OCI-M2 (cell line): ENCODE measurements around the gene MYRIP.
"Not testable (repeated sequence)": the region's sequence is repeated elsewhere in the genome, so short reads cannot be mapped to it uniquely, and the experiment has no call there.

ENCODE experiments used
- DNase-seq: peaks from one replicate; lab custom pipeline; 2025; ENCODE audit not compliant: unreplicated experiment; lab: John Stamatoyannopoulos, UW

Gene MYRIP

GRCh38 chr3:39809181-39809994, at the start of gene MYRIP:
TSS of gene MYRIP (plus strand) at chr3:39809609. CDS start at chr3:39900817, 91,208 bp downstream.
- DNase-seq: no peak

GRCh38 chr3:39760325-39760724, 49.1 kb upstream of the MYRIP start:
- DNase-seq: no peak

DNA sequence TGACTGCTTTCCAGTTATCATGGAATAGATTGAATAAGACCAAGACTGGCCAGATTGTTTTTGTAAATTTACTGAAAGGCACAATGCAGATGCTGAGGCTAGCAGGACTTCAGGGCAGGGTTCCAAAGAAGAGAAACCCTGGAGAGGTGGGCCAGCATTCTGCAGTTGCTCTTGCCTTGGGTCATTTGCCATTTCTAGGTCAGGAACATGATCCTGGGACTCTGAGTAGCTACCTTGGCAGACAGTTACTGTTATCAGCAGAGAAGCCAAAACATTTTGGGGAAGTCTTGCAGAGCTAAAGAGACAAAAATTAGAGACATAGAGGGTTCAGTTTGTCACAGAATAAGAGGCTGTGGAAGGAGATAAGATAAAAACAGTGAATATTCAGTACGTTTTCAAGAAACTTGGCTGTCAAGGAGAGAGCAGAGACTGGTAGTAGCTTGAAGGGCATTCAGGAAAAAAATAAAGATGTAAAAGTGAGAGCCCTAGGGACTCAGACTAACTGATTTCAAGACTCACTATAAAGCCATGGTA, 46.8 kb upstream of the MYRIP start:
- no peak for DNase-seq

- no peak for DNase-seq
These were observed 46.0 kb upstream of the MYRIP start for GRCh38 chr3:39763390-39763789.

- no peak for DNase-seq
These were observed 43.8 kb upstream of the MYRIP start for GRCh38 chr3:39765575-39765974.

DNA sequence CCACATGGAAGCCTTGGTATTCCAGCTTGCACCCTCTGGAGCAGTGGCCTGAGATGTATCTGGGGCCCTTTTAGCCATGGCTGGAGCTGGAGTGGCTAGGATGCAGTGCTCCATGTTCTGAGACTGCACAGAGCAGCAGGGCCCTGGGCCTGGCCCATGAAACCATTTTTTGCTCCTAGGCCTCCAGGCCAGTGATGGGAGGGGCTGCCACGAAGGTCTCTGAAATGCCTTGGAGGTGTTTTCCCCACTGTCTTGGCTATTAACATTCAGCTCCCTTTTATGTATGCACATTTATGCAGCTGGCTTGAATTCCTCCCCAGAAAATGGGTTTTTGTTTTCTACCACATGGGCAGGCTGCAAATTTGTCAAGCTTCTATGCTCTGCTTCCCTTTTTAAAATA, 43.0 kb upstream of the MYRIP start:
- DNase-seq: no peak

DNA sequence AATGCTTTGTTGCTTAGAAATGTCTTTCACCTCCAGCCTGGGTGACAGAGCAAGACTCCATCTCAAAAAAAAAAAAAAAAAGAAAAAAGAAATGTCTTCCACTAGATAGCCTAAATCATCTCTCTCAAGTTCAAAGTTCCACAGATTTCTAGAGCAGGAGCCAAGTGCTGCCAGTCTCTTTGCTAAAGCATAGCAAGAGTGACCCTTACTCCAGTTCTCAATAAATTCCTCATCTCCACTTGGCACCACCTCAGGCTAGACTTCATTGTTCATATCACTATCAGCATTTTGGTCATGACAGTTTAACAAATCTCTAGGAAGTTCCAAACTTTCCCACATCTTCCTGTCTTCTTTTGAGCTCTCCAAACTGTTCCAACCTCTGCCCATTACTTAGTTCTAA, 42.5 kb upstream of the MYRIP start:
- not testable (repeated sequence) for DNase-seq

DNA sequence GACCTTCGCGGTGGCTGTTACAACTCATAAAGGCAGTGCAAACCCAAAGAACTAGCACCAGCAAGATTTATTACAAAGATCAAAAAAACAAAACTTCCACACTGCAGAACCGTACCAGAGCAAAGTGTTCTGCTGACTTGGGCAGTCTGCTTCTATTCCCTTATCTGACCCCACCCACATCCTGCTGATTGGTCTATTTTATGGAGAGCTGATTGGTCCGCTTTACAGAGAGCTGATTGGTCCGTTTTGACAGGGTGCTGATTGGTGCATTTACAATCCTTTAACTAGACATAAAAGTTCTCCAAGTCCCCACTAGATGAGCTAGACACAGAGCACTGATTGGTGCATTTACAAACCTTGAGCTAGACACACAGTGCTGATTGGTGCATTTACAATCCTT, 31.2 kb upstream of the MYRIP start:
- DNase-seq: not testable (repeated sequence)

DNA sequence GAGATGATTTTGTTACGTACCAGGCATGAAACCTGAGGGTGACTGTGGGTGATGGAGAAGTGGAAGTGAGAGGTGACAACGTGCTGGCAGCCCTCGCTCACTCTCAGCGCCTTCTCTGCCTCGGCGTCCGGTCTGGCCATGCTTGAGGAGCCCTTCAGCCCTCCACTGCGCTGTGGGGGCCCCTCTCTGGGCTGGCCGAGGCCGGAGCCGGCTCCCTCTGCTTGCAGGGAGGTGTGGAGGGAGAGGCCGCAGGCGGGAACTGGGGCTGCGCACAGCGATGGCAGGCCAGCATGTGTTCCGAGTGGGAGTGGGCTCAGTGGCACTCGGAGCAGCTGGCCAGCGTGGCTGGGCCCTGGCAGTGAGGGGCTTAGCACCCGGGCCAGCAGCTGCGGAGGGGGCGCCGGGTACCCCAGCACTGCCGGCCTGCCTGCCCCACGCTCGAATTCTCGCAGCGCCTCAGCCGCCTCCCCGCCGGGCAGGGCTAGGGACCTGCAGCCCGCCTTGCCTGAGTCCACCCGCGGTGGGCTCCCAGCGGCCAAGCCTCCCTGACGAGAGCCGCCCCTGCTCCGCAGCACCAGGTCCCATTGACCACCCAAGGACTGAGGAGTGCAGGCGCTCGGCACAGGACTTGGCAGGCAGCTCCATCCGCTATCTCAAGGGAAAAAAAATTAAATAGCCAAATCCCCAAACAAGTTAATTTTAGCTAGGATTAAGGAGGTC, 29.7 kb upstream of the MYRIP start:
- DNase-seq: no peak

- no peak for DNase-seq
These were observed 29.1 kb upstream of the MYRIP start for GRCh38 chr3:39780352-39780751.

GRCh38 chr3:39781025-39781424, 28.4 kb upstream of the MYRIP start:
- no peak for DNase-seq

DNA sequence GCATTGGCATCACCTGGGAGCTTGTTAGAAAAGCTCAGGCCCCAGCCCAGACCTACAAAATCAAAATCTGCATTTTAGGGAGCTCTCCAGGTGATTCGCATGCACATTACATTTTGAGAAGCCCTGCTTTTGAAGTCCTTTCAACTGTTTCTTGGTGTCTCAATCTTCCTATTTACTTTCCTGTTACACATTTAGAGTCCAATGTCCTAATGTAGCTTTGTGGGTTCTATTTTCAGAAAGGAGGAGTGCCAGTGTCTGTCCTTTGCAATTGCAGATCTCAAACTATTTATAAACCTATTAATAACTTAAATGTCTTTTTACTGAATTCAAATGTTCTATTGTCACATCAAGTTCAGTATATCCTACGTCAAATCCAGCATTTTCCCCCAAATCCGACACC, 27.8 kb upstream of the MYRIP start:
- no peak for DNase-seq

DNA sequence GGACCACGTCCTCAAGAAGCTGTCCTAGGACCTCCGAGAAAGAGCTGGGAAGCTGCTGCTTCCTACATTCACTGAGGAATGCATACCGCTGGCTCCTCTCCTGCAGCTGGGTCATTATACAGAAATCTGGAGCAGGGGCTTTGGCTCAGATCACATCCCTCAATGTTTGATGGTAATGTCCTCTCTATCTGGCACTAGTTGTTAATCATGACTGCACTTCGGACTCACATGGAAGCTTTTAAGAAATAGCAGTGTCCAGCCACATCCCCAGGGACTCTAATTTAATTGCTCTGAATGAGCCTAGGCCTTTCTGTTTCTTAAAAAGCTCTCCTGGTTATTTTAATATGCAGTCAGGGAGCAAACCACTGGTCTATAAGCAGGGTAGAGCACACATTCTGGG, 25.7 kb upstream of the MYRIP start:
- no peak for DNase-seq

GRCh38 chr3:39784922-39785321, 24.5 kb upstream of the MYRIP start:
- no peak for DNase-seq

DNA sequence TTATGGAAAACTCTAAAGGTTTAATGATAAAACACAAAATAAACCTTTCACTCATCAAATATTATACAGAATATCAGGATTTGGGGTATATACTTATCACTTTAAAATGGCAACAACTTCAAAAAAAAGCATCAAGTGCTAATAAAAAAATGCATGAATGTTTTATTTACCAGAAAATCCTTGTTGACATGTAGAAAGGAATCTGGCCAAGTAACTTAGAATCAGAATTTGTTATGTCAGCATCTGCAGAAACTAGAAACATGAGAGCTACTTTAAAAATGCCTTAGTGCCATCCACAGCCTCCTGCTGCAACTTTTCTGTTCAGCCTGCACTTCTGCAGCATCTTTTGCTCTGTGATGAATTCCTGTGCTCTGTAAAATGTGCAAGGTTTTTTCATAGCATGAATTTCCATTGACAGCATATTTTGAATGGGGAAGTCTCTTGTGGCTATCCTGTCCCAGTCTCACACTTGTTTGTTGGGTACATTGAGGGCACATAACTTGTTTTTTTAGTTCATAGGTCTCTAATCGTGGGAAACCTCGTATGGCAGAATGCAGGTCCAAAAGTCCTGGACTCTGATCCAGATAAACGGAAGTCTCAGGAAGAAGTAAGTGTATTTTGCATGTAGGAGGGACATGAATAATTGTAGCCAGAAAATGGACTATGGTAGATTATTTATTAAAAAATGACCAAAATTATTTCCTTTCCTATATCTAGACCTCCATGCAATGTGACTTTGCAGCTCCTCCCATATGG, 21.1 kb upstream of the MYRIP start:
- no peak for DNase-seq

- no peak for DNase-seq
These were observed 17.8 kb upstream of the MYRIP start for GRCh38 chr3:39791603-39792002.

- DNase-seq: no peak
These were observed 14.5 kb upstream of the MYRIP start for GRCh38 chr3:39794880-39795279.

- no peak for DNase-seq
These were observed 8.2 kb upstream of the MYRIP start for GRCh38 chr3:39801216-39801615.

DNA sequence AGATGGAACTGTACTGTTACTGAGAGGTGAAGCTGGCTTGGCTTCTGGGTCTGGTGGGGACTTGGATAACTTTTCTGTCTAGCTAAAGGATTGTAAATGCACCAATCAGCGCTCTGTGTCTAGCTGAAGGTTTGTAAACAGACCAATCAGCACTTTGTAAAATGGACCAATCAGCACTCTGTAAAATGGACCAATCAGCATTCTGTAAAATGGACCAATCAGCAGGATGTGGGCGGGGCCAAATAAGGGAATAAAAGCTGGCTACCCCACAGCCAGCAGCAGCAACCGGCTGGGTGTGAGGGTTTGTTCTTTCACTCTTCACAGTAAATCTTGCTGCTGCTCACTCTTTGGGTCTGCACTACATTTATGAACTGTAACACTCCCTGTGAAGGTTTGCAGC, 6.9 kb upstream of the MYRIP start:
- not testable (repeated sequence) for DNase-seq

DNA sequence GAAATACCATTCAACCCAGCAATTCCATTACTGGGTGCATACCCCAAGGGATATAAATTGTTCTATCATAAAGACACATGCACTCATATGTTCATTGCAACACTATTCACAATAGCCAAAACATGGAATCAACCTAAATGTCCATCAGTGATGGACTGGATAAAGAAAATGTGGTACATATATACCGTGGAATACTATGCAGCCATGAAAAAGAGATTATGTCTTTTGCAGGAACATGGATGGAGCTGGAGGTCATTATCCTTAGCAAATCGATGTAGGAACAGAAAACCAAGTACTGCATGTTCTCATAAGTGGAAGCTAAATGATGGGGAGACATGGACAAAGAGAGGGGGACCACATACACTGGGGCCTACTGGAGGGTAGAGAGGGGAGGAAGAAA, 5.5 kb upstream of the MYRIP start:
- DNase-seq: no peak

DNA sequence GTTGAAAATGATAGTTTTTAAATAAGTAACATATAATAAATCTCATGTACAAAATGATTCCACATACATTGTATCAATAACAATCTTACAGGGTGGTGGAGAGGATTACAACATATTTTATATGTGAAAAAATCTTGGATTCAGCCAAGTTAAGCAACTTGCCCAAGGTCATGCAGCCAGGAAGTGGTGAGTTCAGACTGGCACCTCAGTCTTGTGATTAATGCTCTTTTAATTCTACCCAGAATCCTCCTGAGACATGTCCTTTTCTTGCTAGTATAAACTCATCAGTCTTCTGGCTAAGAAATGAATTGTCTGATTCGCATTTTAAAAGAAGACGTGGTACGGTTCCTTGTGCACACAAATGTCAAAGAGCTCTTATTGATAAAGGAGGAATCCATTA, 4.5 kb upstream of the MYRIP start:
- DNase-seq: no peak

GRCh38 chr3:39805650-39806049, 3.8 kb upstream of the MYRIP start:
- DNase-seq: no peak
